Jurkat, Clone E6-1 (cell line): ENCODE measurements around the gene NCCRP1.
A peak's percentile ranks its signal among the peaks of the same experiment; 100 is the strongest.
"Not testable (repeated sequence)": the region's sequence is repeated elsewhere in the genome, so short reads cannot be mapped to it uniquely, and the experiment has no call there.

ENCODE experiments used
- DNase-seq: peaks from one replicate; pipeline ENCODE4 v3.0.0-alpha.2; 2011; ENCODE audit warnings: low read depth, low spot score
- H3K4me3 ChIP-seq: 2 replicates; pipeline ENCODE4 v1.5.1; 2011; ENCODE audit warnings: mild to moderate bottlenecking, low read length, control low read depth, moderate library complexity

Gene NCCRP1

GRCh38 chr19:39200803-39201115, 4.0 kb downstream of the NCCRP1 start:
- no peak for DNase-seq
- H3K4me3 ChIP-seq: no peak overlapping the region

GRCh38 chr19:39202998-39203355, 6.2 kb downstream of the NCCRP1 start:
- no peak overlapping the region for H3K4me3 ChIP-seq
- no peak for DNase-seq

- DNase-seq: no peak
- no peak within 1 kb of the TSS for H3K4me3 ChIP-seq
Measured at GRCh38 chr19:39203372-39204341, 6.9 kb downstream of the NCCRP1 start, which contains the start of gene SYCN. Gene SYCN (minus strand): TSS chr19:39204263. CDS start chr19:39204254, 9 bp downstream.

- no peak for DNase-seq
- H3K4me3 ChIP-seq: no peak overlapping the region
Measured at GRCh38 chr19:39205449-39205764, 8.6 kb downstream of the NCCRP1 start.

GRCh38 chr19:39206122-39206521, 9.4 kb downstream of the NCCRP1 start:
- DNase-seq: no peak
- no peak overlapping the region for H3K4me3 ChIP-seq

- no peak overlapping the region for H3K4me3 ChIP-seq
- no peak for DNase-seq
Measured at GRCh38 chr19:39207293-39207836, 10.6 kb downstream of the NCCRP1 start.

- no peak for DNase-seq
- no peak overlapping the region for H3K4me3 ChIP-seq
Measured at GRCh38 chr19:39208175-39208795, 11.5 kb downstream of the NCCRP1 start.

- no peak overlapping the region for H3K4me3 ChIP-seq
- DNase-seq: no peak
Measured at GRCh38 chr19:39209196-39209595, 12.4 kb downstream of the NCCRP1 start.

GRCh38 chr19:39211731-39212374, 15.1 kb downstream of the NCCRP1 start:
- no peak for DNase-seq
- no peak overlapping the region for H3K4me3 ChIP-seq

- peak; percentile 57 for DNase-seq
- no peak overlapping the region for H3K4me3 ChIP-seq
Measured at GRCh38 chr19:39212375-39212742, 15.6 kb downstream of the NCCRP1 start.

GRCh38 chr19:39215323-39215722, 18.6 kb downstream of the NCCRP1 start:
- not testable (repeated sequence) for DNase-seq

GRCh38 chr19:39217094-39217493, 20.3 kb downstream of the NCCRP1 start:
- H3K4me3 ChIP-seq: no peak overlapping the region
- DNase-seq: no peak

More at GRCh38 chr19:39215323-39215722, 18.6 kb downstream of the NCCRP1 start:
- not testable (repeated sequence) for H3K4me3 ChIP-seq

GRCh38 chr19:39218230-39219007, 21.7 kb downstream of the NCCRP1 start:
- no peak overlapping the region for H3K4me3 ChIP-seq
- DNase-seq: no peak

- not testable (repeated sequence) for H3K4me3 ChIP-seq, DNase-seq
Measured at GRCh38 chr19:39219108-39219507, 22.3 kb downstream of the NCCRP1 start.

- H3K4me3 ChIP-seq: no peak overlapping the region
- DNase-seq: peak; percentile 35
Measured at GRCh38 chr19:39223703-39224279, 27.0 kb downstream of the NCCRP1 start.

- H3K4me3 ChIP-seq: no peak overlapping the region
- no peak for DNase-seq
Measured at GRCh38 chr19:39224910-39225309, 28.1 kb downstream of the NCCRP1 start.

GRCh38 chr19:39230096-39230764, 33.5 kb downstream of the NCCRP1 start:
- DNase-seq: no peak
- H3K4me3 ChIP-seq: no peak overlapping the region

- DNase-seq: no peak
Measured at GRCh38 chr19:39232708-39233107, 35.9 kb downstream of the NCCRP1 start.

More at GRCh38 chr19:39232708-39233107, 35.9 kb downstream of the NCCRP1 start:
- no peak overlapping the region for H3K4me3 ChIP-seq
